NCI-H146 (cell line): ENCODE results near the gene ZNF280B.
A peak's percentile ranks its signal among the peaks of the same experiment; 100 is the strongest.
"Not testable (repeated sequence)": the region's sequence is repeated elsewhere in the genome, so short reads cannot be mapped to it uniquely, and the experiment has no call there.

Experiments
- DNase-seq: peaks from one replicate; lab custom pipeline; 2025; lab: John Stamatoyannopoulos, UW

ZNF280B gene

DNA sequence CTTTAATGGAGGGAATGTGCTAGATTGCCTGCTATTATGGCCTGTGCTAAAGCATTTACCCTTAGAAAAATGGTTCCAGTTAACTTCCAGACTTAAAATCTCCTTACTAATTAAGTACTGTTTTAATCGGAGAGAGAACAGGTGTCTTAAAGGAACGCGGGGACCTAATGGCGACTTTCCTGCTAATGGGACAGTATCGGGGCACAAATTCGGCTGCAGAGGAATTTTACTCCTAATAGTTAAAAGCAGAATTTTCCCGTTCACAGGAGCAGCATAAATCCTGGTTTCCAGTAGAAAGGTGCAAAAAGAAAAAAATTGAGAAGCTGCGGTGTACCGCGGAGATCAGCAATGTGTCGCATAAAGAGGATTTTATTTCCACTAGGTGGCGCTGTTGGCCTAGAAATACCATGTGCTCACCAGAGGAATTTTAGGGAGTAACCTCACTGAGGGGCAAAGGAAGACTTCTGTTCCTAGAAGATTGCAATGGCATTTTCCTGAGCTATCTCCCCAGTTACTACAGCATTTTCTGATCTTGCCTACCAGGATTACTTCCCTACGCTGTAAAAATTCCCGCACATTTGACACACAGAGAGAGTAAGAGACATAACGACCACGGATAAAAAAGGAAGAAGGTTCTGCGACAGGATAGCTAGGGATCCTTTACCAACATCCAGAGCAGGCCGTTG lies 44.5 kb downstream of the ZNF280B start:
- DNase-seq, result peak; percentile 48

DNA sequence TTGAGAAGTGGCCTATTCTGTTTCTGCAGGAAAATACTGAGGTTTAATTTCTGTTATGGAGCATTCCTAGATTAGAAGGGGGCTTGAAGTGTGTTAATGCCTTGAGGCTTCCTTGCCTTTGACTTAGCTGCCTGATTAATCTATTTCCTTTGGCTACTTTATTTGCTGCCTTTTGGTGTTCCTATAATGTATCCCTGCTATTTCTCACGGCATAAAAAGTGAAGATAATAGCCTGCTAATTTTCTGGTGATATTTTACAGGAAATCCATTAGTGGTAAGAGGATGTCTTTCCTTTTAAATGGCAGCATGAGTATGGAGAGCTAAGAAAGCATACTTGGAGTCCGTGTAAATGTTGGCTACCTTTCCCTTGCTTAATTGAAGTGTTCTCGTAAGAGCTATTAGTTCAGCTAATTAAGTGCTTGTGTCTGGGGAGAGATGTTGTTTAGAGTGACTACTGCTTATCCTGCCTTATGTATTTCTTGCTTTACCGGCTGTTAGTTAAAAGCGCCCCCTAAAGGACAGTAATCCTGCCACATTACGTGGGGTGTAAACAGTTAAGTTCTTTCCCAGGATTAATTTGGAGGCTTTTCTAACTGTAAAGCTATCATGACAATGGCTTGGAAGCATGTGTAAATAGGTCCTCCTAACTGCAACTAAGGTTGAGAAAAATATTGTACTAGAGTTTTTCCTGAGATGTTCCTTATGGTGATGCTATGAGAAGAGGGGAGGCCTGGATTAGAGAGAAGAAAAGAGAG lies 45.6 kb downstream of the ZNF280B start:
- DNase-seq, result no peak

- no peak for DNase-seq
Measured at GRCh38 chr22:22461583-22461982, 47.0 kb downstream of the ZNF280B start.

DNA sequence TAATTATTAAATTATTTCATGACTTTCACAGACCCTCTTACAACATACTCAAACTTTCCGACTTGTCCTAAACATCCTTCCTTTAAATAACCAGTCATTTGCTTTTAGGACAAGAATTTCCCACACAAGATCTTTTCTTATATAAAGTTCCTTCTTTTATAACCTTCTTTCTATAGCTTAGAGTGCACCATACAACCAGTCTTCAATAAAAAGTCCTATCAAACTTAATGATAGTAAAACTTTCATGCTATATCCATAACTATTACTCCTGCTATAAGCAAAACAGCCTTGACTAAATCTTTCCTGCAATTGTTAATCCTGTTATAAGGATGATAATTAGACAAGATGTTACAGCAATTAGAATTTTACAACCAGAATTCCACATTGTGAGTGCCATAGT lies 47.4 kb downstream of the ZNF280B start:
- no peak for DNase-seq

DNA sequence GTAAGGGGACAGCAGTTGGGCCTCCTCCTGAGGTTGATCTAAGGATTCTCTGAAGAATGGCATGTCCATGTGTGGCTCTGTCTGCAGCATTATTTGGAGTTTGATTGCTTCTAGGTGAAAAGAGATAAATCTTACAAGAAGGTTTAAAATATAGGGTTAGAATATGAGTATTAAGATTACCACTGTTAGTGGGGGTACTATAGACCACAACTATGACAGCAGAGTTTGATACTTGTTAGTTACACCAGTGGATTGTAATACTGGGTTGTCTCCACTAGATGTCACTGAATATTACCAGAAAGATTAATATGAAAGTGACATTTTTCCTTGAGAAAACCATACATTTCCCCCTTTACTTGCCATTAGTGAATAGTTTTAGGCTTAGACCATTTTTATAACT lies 47.9 kb downstream of the ZNF280B start:
- no peak for DNase-seq

GRCh38 chr22:22460060-22460459 lies 48.5 kb downstream of the ZNF280B start:
- no peak for DNase-seq

- no peak for DNase-seq
Measured at GRCh38 chr22:22458896-22459588, 49.5 kb downstream of the ZNF280B start.

GRCh38 chr22:22458387-22458786 lies 50.2 kb downstream of the ZNF280B start:
- DNase-seq, result no peak

- DNase-seq, result no peak
Measured at GRCh38 chr22:22454997-22455396, 53.5 kb downstream of the ZNF280B start.

DNA sequence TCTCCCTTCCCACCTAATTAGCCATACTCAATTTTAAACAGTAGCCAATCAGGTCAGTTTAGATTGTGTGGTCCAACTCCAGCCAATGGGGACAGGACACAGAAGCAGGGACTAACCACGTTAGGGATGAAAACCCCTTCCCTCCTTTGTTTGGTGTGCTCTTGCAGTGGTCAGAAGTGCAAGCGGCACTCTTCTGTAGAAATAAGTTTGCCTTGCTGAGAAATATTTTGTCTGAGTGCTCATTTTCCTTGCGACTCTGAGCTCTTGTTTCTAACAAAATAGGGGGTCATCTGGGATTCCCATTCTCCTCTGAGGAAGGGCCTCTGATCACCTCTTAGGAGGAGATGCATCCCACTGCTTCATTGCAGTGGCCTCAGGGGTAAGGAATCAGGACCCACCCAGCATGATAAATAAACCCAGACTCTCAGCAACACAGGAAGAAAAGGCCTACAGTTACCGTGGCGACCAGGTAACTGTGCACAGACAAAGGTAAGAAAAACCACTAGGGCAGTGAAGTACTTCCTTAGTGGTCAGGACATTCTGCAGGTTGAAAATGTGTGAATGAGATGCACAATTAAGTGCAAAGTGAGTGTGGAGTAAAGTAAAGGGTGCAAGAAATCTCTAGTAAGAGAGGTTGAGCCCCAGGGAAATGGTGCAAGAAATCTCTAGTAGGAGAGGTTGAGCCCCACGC lies 55.4 kb downstream of the ZNF280B start:
- no peak for DNase-seq

DNA sequence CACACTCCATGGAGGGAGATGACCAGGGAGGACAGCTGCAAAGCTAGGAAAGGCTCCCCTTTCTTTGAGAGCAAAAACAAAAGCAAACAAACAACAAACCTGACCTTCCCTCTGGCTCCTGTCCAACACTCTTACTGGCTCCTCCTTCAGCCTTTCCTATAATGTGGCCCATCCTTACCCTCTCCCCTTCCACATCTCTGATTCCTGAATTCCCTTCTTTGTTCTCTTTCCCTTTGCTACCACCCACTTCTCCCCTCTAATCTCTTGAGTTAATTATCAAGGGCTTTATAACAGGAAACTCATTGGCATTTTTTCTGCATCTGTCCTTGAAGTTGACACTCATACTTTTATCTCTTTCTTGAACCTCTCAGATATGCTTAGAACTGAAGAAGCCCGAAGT lies 56.3 kb downstream of the ZNF280B start:
- DNase-seq, result no peak

DNA sequence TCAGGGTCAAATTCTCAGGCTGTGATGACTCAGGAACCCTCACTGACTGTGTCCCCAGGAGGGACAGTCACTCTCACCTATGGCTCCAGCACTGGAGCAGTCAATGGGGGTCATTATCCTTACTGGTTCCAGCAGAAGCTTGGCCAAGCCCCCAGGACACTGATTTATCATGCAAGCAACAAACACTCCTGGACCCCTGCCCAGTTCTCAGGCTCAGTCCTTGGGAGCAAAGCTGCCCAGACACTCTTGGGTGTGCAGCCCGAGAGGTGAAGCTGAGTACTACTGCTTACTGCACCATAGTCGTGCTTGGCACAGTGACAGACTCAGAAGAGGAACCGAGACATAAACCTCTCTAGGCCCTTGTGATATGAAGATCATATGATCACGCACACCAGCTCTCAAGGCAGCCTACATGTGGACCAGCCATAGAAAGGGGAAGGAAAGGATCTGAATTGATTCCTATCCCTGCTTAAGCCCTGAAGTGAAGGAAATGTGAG lies 58.2 kb downstream of the ZNF280B start:
- no peak for DNase-seq

- no peak for DNase-seq
Measured at GRCh38 chr22:22449819-22450218, 58.7 kb downstream of the ZNF280B start.

- DNase-seq, result no peak
Measured at GRCh38 chr22:22446517-22446916, 62.0 kb downstream of the ZNF280B start.

- not testable (repeated sequence) for DNase-seq
Measured at GRCh38 chr22:22444007-22444589, 64.4 kb downstream of the ZNF280B start.

DNA sequence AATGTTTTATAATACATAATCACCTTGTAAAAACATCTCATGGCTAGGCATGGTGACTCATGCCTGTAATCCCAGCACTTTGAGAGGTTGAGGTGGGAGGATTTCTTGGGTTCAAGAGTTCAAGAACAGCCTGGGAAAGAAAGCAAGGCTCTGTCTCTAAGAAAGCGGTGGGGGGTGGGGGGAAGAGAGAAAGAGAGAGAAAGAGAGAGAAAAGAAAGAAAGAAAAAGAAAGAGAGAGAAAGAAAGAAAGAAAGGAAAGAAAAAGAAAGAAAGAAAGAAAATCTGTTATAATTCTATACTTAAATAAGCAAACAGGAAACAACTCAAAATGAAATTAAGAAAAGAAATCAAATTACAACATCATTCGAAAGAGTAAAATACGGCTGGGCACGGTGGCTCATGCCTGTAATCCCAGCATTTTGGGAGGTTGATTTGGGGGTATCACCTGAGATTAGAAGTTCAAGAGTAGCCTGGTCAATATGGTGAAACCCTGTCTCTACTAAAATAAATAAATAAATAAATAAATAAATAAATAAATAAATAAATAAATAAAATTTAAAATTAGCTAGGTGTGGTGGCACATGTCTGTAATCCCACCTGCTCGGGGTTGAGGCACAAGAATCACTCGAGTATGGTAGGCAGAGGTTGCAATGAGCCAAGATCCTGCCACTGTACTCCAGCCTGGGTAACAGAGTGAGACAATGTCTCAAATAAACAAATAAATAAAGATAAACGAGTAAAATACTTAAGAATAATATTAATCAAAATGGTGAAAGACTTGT lies 65.4 kb downstream of the ZNF280B start:
- no peak for DNase-seq

- DNase-seq, result not testable (repeated sequence)
Measured at GRCh38 chr22:22441626-22442025, 66.9 kb downstream of the ZNF280B start.

GRCh38 chr22:22440188-22440587 lies 68.4 kb downstream of the ZNF280B start:
- DNase-seq, result no peak
